ENCODE measurements around the gene CCDC57. TPM values are rescaled to one million over a fixed set of nuclear protein-coding genes. Genes with fewer than 3 reads are reported as not detected.

CCDC57 gene
- total and polyA plus RNA-seq, 4 donors, result 5.4 to 19.1 (median 11.7) TPM

- no peak for DNase-seq (ENCODE audit: low spot score)
- WGBS, result 21% methylated on average over 19 of the region's 19 CpGs
These were observed 160.0 kb downstream of the CCDC57 start for GRCh38 chr17:82052638-82053059.

More at GRCh38 chr17:82052638-82053059, 160.0 kb downstream of the CCDC57 start:
- peak overlapping the region; percentile 82 to 94 (median 91) for H3K4me3 ChIP-seq (ENCODE audit: low read depth in 1 of 3, low read length in 3 of 3)
- H3K27ac ChIP-seq (ENCODE audit: low read depth in 1 of 2, low read length in 2 of 2), result no peak overlapping the region
- H3K27me3 ChIP-seq (ENCODE audit: control insufficient read depth in 4 of 4, insufficient read depth in 4 of 4, low read length in 3 of 4), result no peaks in the 10 kb centered on the region
- peak overlapping the region in 1 of 2 donors; percentile 43 for H3K9ac ChIP-seq (ENCODE audit: low read depth in 1 of 2, low read length in 2 of 2)
- no peaks in the 10 kb centered on the region for H3K9me3 ChIP-seq (ENCODE audit: control insufficient read depth in 4 of 4, low read length in 3 of 4)
- H3K4me1 ChIP-seq (ENCODE audit: control insufficient read depth in 4 of 4, insufficient read depth in 4 of 4, low read length in 3 of 4), result peaks cover 23 to 57% (median 48%) of the 10 kb centered on the region in 4 donors
- TF ChIP-seq HNF4G (IDR thresholded peaks at IDR 0.05) (no peak), REST (IDR thresholded peaks at IDR 0.05) (no peak), ATF3 (IDR thresholded peaks at IDR 0.05) (no peak), EGR1 (IDR thresholded peaks at IDR 0.05; ENCODE audit: low read depth in 2 of 2) (no peak), FOXA2 (IDR thresholded peaks at IDR 0.05) (no peak), HNF4A (conservative IDR thresholded peaks at IDR 0.05) (no peak), JUND (IDR thresholded peaks at IDR 0.05) (no peak), FOXA1 (IDR thresholded peaks at IDR 0.05) (no peak), NR2F2 (IDR thresholded peaks at IDR 0.05) (no peak), CTCF (IDR thresholded peaks at IDR 0.05; ENCODE audit: low read depth, low read length, missing input control) (no peak), GABPA (IDR thresholded peaks at IDR 0.05 in 1 of 2, conservative IDR thresholded peaks at IDR 0.05 in 1 of 2) (no peak), MAX (IDR thresholded peaks at IDR 0.05) (no peak), SP1 (IDR thresholded peaks at IDR 0.05) (no peak), RXRA (IDR thresholded peaks at IDR 0.05) (no peak), YY1 (IDR thresholded peaks at IDR 0.05) (no peak), RAD21 (IDR thresholded peaks at IDR 0.05) (no peak), TAF1 (conservative IDR thresholded peaks at IDR 0.05) (no peak)
- TF ChIP-seq, protein P1, sequence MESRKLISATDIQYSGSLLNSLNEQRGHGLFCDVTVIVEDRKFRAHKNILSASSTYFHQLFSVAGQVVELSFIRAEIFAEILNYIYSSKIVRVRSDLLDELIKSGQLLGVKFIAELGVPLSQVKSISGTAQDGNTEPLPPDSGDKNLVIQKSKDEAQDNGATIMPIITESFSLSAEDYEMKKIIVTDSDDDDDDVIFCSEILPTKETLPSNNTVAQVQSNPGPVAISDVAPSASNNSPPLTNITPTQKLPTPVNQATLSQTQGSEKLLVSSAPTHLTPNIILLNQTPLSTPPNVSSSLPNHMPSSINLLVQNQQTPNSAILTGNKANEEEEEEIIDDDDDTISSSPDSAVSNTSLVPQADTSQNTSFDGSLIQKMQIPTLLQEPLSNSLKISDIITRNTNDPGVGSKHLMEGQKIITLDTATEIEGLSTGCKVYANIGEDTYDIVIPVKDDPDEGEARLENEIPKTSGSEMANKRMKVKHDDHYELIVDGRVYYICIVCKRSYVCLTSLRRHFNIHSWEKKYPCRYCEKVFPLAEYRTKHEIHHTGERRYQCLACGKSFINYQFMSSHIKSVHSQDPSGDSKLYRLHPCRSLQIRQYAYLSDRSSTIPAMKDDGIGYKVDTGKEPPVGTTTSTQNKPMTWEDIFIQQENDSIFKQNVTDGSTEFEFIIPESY (IDR thresholded peaks at IDR 0.05), result no peak
- peaks cover 4 to 27% (median 14%) of the 10 kb centered on the region in 4 donors for H3K36me3 ChIP-seq (ENCODE audit: control insufficient read depth in 4 of 4, insufficient read depth in 3 of 4, low read depth in 1 of 4, low read length in 3 of 4)

Measured in liver (tissue), 9 donors.